GM12892 (cell line): ENCODE measurements around the gene CERS5. TPM values are rescaled to one million over a fixed set of nuclear protein-coding genes. Genes with fewer than 3 reads are reported as not detected.
A peak's percentile ranks its signal among the peaks of the same experiment; 100 is the strongest.

Experiments
- DNase-seq: peaks from one replicate; pipeline ENCODE4 v3.0.0; 2011; ENCODE audit not compliant: insufficient read length
- FAIRE-seq: peaks from 2 replicates; lab custom pipeline; 2011; peaks lifted over from hg19 to GRCh38; lab: Jason Lieb, UNC
- POLR2A ChIP-seq: IDR thresholded peaks from 2 replicates; pipeline ENCODE4 v1.6.1; 2011; ENCODE audit warnings: low read depth, low read length, control low read depth
- POLR2AphosphoS5 ChIP-seq: IDR thresholded peaks from 2 replicates; pipeline ENCODE4 v1.6.1; 2011; ENCODE audit warnings: low read depth, low read length, control low read depth
- TAF1 ChIP-seq: IDR thresholded peaks from 2 replicates; pipeline ENCODE4 v1.6.1; 2011; ENCODE audit warnings: low read depth, mild to moderate bottlenecking, control low read depth, low read length, borderline replicate concordance
- polyA plus RNA-seq: library from polyadenylated mRNA; unstranded; fragments of >200 nt; gene quantifications from one replicate; pipeline ENCODE4 v1.2.1, GENCODE V29; 2012; ENCODE audit warnings: missing spikeins, inconsistent platforms; ENCODE audit not compliant: missing spikeins

The CERS5 gene
- polyA plus RNA-seq = 40.3 TPM

- FAIRE-seq (peak; percentile 63), DNase-seq (peak; percentile 97)
- no peak; the same call in 1 of the 2 replicates for TF ChIP-seq TAF1
- TF ChIP-seq POLR2AphosphoS5 = peak; percentile 53; the same call in 1 of the 2 replicates
- TF ChIP-seq POLR2A = peak; percentile 79; the same call in 1 of the 2 replicates
These were observed at the start of gene CERS5 for GRCh38 chr12:50167049-50167828. Gene CERS5, minus strand, starts transcription at chr12:50167369. Its CDS starts 72 bp downstream, at chr12:50167297.

- TF ChIP-seq TAF1 (no peak), POLR2AphosphoS5 (no peak)
- DNase-seq (no peak), FAIRE-seq (no peak)
These were observed 47.9 kb upstream of the CERS5 start for GRCh38 chr12:50215033-50215432.

- no peak for DNase-seq
- FAIRE-seq = no peak
- TF ChIP-seq POLR2AphosphoS5 = no peak
- no peak for TF ChIP-seq TAF1
- no peak for TF ChIP-seq POLR2A
These were observed 46.8 kb upstream of the CERS5 start for GRCh38 chr12:50214018-50214417.

GRCh38 chr12:50213439-50213838, 46.3 kb upstream of the CERS5 start:
- TF ChIP-seq POLR2A (no peak), TAF1 (no peak), POLR2AphosphoS5 (no peak)
- peak; percentile 5 for FAIRE-seq
- DNase-seq = no peak

GRCh38 chr12:50212071-50212467, 44.9 kb upstream of the CERS5 start:
- TF ChIP-seq TAF1 (no peak), POLR2A (no peak), POLR2AphosphoS5 (no peak)
- DNase-seq (no peak), FAIRE-seq (no peak)

GRCh38 chr12:50211392-50212070, 44.4 kb upstream of the CERS5 start:
- no peak for FAIRE-seq
- TF ChIP-seq POLR2A (no peak), TAF1 (no peak), POLR2AphosphoS5 (no peak)
- no peak for DNase-seq

GRCh38 chr12:50207424-50207823, 40.3 kb upstream of the CERS5 start:
- TF ChIP-seq POLR2AphosphoS5 (no peak), POLR2A (no peak), TAF1 (no peak)
- DNase-seq (no peak), FAIRE-seq (no peak)

- no peak for TF ChIP-seq POLR2A
- no peak for TF ChIP-seq POLR2AphosphoS5
- TF ChIP-seq TAF1 = no peak
- no peak for DNase-seq
- no peak for FAIRE-seq
These were observed 38.5 kb upstream of the CERS5 start for GRCh38 chr12:50205648-50206047.

- FAIRE-seq (no peak), DNase-seq (no peak)
- TF ChIP-seq POLR2A = no peak
- no peak for TF ChIP-seq TAF1
- TF ChIP-seq POLR2AphosphoS5 = no peak
These were observed 36.5 kb upstream of the CERS5 start for GRCh38 chr12:50203691-50204090.

GRCh38 chr12:50201987-50202521, 34.9 kb upstream of the CERS5 start:
- no peak for DNase-seq
- TF ChIP-seq POLR2AphosphoS5 (no peak), POLR2A (no peak), TAF1 (no peak)
- FAIRE-seq = no peak

GRCh38 chr12:50200552-50201273, 33.5 kb upstream of the CERS5 start:
- FAIRE-seq = no peak
- TF ChIP-seq POLR2A = no peak
- no peak for TF ChIP-seq TAF1
- no peak for TF ChIP-seq POLR2AphosphoS5
- DNase-seq = no peak
